ENCODE measurements around the gene C13orf46. TPM values are rescaled to one million over a fixed set of nuclear protein-coding genes. Genes with fewer than 3 reads are reported as not detected.

C13orf46 gene
- total RNA-seq, 1 donor from 2014 or later, result 0.69 TPM

- ATAC-seq (ENCODE audit: low read depth) (no peak), DNase-seq (no peak)
- Mint-ChIP-seq H3K9me3 (no peaks in the 10 kb centered on the region), H3K4me3 (no peak overlapping the region), H3K36me3 (ENCODE audit: low read depth) (peaks cover 19% of the 10 kb centered on the region), H3K27me3 (no peaks in the 10 kb centered on the region), H3K4me1 (no peaks in the 10 kb centered on the region), H3K27ac (no peak overlapping the region)
- POLR2A ChIA-PET, result no interaction called here
- TF ChIP-seq, protein P1, sequence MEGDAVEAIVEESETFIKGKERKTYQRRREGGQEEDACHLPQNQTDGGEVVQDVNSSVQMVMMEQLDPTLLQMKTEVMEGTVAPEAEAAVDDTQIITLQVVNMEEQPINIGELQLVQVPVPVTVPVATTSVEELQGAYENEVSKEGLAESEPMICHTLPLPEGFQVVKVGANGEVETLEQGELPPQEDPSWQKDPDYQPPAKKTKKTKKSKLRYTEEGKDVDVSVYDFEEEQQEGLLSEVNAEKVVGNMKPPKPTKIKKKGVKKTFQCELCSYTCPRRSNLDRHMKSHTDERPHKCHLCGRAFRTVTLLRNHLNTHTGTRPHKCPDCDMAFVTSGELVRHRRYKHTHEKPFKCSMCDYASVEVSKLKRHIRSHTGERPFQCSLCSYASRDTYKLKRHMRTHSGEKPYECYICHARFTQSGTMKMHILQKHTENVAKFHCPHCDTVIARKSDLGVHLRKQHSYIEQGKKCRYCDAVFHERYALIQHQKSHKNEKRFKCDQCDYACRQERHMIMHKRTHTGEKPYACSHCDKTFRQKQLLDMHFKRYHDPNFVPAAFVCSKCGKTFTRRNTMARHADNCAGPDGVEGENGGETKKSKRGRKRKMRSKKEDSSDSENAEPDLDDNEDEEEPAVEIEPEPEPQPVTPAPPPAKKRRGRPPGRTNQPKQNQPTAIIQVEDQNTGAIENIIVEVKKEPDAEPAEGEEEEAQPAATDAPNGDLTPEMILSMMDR (IDR thresholded peaks at IDR 0.05), result no peak
- CTCF ChIA-PET, result no interaction called here
- intact Hi-C loops (cut with micrococcal nuclease), result no loop called here
Measured at GRCh38 chr13:113971471-113972231, 2.2 kb downstream of the C13orf46 start.

DNA sequence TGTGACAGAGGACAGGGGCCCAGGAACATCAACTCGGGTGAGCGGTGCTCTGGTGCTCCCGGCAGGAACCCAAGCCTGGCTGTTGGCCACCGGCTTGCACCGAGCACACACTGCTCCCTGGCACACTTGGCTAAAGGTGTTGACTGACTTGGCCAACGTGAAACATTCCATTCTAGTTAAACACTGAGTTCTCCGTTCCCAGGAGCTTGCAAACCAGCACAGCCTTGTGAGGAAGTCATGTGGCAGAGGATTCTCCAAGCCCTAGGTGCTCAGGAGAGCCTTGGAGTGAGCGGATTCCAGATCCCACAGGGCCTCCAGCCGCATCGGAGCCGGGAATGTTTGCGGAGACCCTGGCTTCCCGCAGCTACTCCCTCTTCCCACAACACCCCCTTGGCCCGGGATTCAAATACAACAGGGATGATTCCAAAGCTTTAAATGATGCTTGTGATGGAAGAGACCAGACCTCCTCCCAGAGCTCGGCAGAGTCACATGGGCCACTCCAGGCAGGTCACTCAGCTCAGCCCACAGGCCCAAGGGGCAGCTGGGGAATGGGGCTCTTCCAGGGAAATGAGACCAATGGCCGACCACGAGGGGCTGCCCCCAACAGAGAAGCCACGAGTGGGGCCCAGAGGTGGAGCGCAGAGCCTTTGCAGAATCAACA is 2.9 kb downstream of the C13orf46 start:
- no peak for ATAC-seq (ENCODE audit: low read depth)
- ChIA-PET CTCF (no interaction called here), POLR2A (no interaction called here)
- no peak for DNase-seq
- no peaks in the 10 kb centered on the region for H3K27me3 Mint-ChIP-seq
- intact Hi-C loops (cut with micrococcal nuclease), result no loop called here
- peaks cover 17% of the 10 kb centered on the region for H3K36me3 Mint-ChIP-seq (ENCODE audit: low read depth)
- no peaks in the 10 kb centered on the region for H3K4me1 Mint-ChIP-seq
- no peaks in the 10 kb centered on the region for H3K9me3 Mint-ChIP-seq
- no peak overlapping the region for H3K4me3 Mint-ChIP-seq
- TF ChIP-seq, protein P1 (IDR thresholded peaks at IDR 0.05), result no peak
- H3K27ac Mint-ChIP-seq, result no peak overlapping the region

- H3K27ac Mint-ChIP-seq, result no peak overlapping the region
- CTCF ChIA-PET, result no interaction called here
- H3K36me3 Mint-ChIP-seq (ENCODE audit: low read depth), result peaks cover 10% of the 10 kb centered on the region
- POLR2A ChIA-PET, result no interaction called here
- H3K9me3 Mint-ChIP-seq, result no peaks in the 10 kb centered on the region
- no peaks in the 10 kb centered on the region for H3K4me1 Mint-ChIP-seq
- no peaks in the 10 kb centered on the region for H3K27me3 Mint-ChIP-seq
- no peak overlapping the region for H3K4me3 Mint-ChIP-seq
- TF ChIP-seq, protein P1 (IDR thresholded peaks at IDR 0.05), result no peak
- DNase-seq (no peak), ATAC-seq (ENCODE audit: low read depth) (no peak)
- intact Hi-C loops (cut with micrococcal nuclease), result no loop called here
Measured at GRCh38 chr13:113969973-113970611, 3.8 kb downstream of the C13orf46 start.

- Mint-ChIP-seq H3K27ac (no peak overlapping the region), H3K4me1 (no peaks in the 10 kb centered on the region), H3K9me3 (no peaks in the 10 kb centered on the region), H3K4me3 (no peak overlapping the region), H3K27me3 (no peaks in the 10 kb centered on the region), H3K36me3 (ENCODE audit: low read depth) (peaks cover 4% of the 10 kb centered on the region)
- ATAC-seq (ENCODE audit: low read depth), result no peak
- CTCF ChIA-PET, result no interaction called here
- POLR2A ChIA-PET, result no interaction called here
- DNase-seq, result no peak
- TF ChIP-seq, protein P1 (IDR thresholded peaks at IDR 0.05), result no peak
- intact Hi-C loops (cut with micrococcal nuclease), result no loop called here
Measured at GRCh38 chr13:113969311-113969972, 4.4 kb downstream of the C13orf46 start.

Data from activated B cell treated with CpG ODN at 0.5 μM for 24 hours (primary cell).